HepG2 (cell line): ENCODE results near the gene NOTUM. TPM values are rescaled to one million over a fixed set of nuclear protein-coding genes. Genes with fewer than 3 reads are reported as not detected.

Experiments
- BRD4 ChIP-seq: sonication (generic); formaldehyde crosslinking; IDR thresholded peaks from 2 replicates; pipeline ENCODE4 v1.4.0; 2020; ENCODE audit warnings: missing genetic modification reagents
- DNMT3B ChIP-seq: conservative IDR thresholded peaks from 2 replicates; pipeline ENCODE4 v1.6.1; 2016; ENCODE audit warnings: missing biosample characterization, control low read depth
- GATAD2A ChIP-seq: IDR thresholded peaks from 2 replicates; pipeline ENCODE4 v1.6.1; 2016
- GRHL1 ChIP-seq: sonication (generic); formaldehyde crosslinking; conservative IDR thresholded peaks from 2 replicates; pipeline ENCODE4 v1.8.0; 2022; ENCODE audit warnings: missing genetic modification reagents
- KLF9 ChIP-seq: IDR thresholded peaks from 2 replicates; pipeline ENCODE4 v1.6.1; 2016; ENCODE audit warnings: low read depth
- LBX2 ChIP-seq: sonication (generic); formaldehyde crosslinking; IDR thresholded peaks from 2 replicates; pipeline ENCODE4 v1.5.0; 2020; ENCODE audit warnings: missing genetic modification reagents, mild to moderate bottlenecking, borderline replicate concordance
- MNT ChIP-seq: fragments of 450-650 bp; IDR thresholded peaks from 2 replicates; pipeline ENCODE4 v1.6.1; 2016
- RNF219 ChIP-seq: sonication (generic); formaldehyde crosslinking; IDR thresholded peaks from 2 replicates; pipeline ENCODE4 v1.5.0; 2020; ENCODE audit warnings: mild to moderate bottlenecking, missing genetic modification reagents
- TERF1 ChIP-seq: sonication (generic); formaldehyde crosslinking; IDR thresholded peaks from 2 replicates; pipeline ENCODE4 v1.8.0; 2022; ENCODE audit warnings: mild to moderate bottlenecking, missing genetic modification reagents, moderate library complexity
- ZNF205 ChIP-seq: IDR thresholded peaks from 2 replicates; pipeline ENCODE4 v1.6.1; 2018; ENCODE audit warnings: missing biosample characterization, missing genetic modification reagents
- ZNF343 ChIP-seq: sonication (generic); formaldehyde crosslinking; IDR thresholded peaks from 2 replicates; pipeline ENCODE4 v1.4.0; 2020; ENCODE audit warnings: mild to moderate bottlenecking, missing genetic modification reagents
- ZNF431 ChIP-seq: sonication (generic); formaldehyde crosslinking; IDR thresholded peaks from 2 replicates; pipeline ENCODE4 v1.9.0; 2022; ENCODE audit warnings: missing genetic modification reagents, low read depth, mild to moderate bottlenecking, borderline replicate concordance
- ZNF567 ChIP-seq: sonication (generic); formaldehyde crosslinking; IDR thresholded peaks from 2 replicates; pipeline ENCODE4 v1.8.1; 2023; ENCODE audit warnings: mild to moderate bottlenecking, missing genetic modification reagents, borderline replicate concordance
- ZNF746 ChIP-seq: sonication (generic); formaldehyde crosslinking; IDR thresholded peaks from 2 replicates; pipeline ENCODE4 v1.8.0; 2022; ENCODE audit warnings: mild to moderate bottlenecking, missing genetic modification reagents
- polyA plus RNA-seq, 8 experiments: library from polyadenylated mRNA; depleted of rRNA in 3 of 8; stranded (reverse) in 7 of 8; unstranded in 1 of 8; fragments of >200 nt; fragmentation: Illumina TruSeq in 4 of 8; extraction: Trizol in 4 of 8; gene quantifications; 2 replicates each; pipeline versions ENCODE4 v1.2.1 to v1.2.3, GENCODE V29; 2011 to 2016; ENCODE audit warnings: low read depth in 4 of 8, missing spikeins in 1 of 8, mixed read lengths in 1 of 8; ENCODE audit not compliant: insufficient read depth in 1 of 8
- total RNA-seq, 5 experiments: library from RNA; depleted of rRNA; stranded (reverse); fragments of >200 nt; fragmentation: Illumina TruSeq; extraction: Trizol; gene quantifications; 2 replicates each; pipeline ENCODE4 v1.2.3, GENCODE V29; 2016; ENCODE audit warnings: low read depth in 1 of 5
- TF ChIP-seq, protein P1 (sequence below): sonication (generic); formaldehyde crosslinking; IDR thresholded peaks from 2 replicates; pipeline ENCODE4 v1.5.0; 2020; ENCODE audit warnings: missing genetic modification reagents, mild to moderate bottlenecking, borderline replicate concordance
- TF ChIP-seq, protein P2 (sequence below): conservative IDR thresholded peaks from 2 replicates; pipeline ENCODE4 v1.6.1; 2018; ENCODE audit warnings: missing genetic modification reagents

NOTUM gene
- total and polyA plus RNA-seq, 2 of the 13 experiments (the other 11 are each of a cell fraction or from before 2014, with no cell fraction given), result 150 to 160 TPM

DNA sequence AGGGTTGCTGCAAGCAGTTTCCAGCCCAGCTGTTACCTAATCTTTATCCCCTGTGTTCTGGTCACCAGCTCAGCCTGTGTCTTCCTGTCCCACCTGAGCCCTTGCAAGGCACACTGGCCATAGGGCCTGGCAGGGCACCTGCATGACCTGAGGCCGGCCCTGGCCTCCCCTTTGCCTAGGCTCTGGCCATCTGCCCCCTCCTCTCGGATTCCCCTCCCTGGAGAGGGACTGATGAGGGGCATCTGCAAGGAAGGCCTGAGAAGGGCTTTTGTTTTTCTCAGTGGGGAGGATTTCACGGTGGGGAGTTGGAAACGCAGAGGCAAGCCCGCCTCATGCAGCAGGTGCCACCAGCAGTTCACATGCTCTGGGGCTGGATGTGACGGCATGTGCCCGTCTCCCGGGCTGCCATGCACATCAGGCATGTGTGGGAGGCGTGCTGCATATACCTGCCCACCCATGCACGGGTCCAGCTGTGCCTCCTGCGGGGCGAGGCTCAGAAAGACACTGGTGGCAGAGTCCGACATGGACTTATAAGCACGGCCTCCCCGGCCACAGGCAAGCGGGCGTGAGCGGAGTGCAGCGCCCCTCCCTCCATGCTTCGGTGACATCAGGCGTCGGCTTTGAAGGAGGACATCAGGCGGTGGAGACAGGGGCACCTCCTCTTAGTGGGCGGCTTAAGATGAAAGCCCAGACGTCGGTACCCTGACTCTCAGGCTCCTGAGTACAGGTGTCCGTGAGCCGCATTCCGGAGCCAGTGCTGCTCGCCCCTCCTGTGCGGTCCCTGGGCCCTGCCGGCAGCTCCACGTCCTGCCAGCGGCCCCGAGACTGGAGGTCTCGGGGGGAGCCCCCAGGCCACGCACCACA lies 33.0 kb upstream of the NOTUM start (continued):
- TF ChIP-seq MNT (no peak), GRHL1 (no peak), BRD4 (CRISPR knock-in tag) (peak; percentile 80), DNMT3B (0 out of 2 replicates have a peak, but pooled peaks have one; percentile 81), GATAD2A (CRISPR knock-in tag) (no peak), ZNF567 (no peak), ZNF431 (0 out of 2 replicates have a peak, but pooled peaks have one; percentile 20), RNF219 (CRISPR knock-in tag) (no peak), TERF1 (peak; percentile 84; the same call in 1 of the 2 replicates), ZNF343 (CRISPR knock-in tag) (peak; percentile 17; the same call in 1 of the 2 replicates), ZNF205 (CRISPR knock-in tag) (peak; percentile 43; the same call in 1 of the 2 replicates), KLF9 (no peak), LBX2 (CRISPR knock-in tag) (0 out of 2 replicates have a peak, but pooled peaks have one; percentile 51), ZNF746 (CRISPR knock-in tag) (no peak)
- TF ChIP-seq, protein P1, sequence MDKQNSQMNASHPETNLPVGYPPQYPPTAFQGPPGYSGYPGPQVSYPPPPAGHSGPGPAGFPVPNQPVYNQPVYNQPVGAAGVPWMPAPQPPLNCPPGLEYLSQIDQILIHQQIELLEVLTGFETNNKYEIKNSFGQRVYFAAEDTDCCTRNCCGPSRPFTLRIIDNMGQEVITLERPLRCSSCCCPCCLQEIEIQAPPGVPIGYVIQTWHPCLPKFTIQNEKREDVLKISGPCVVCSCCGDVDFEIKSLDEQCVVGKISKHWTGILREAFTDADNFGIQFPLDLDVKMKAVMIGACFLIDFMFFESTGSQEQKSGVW, result no peak
- TF ChIP-seq, protein P2, sequence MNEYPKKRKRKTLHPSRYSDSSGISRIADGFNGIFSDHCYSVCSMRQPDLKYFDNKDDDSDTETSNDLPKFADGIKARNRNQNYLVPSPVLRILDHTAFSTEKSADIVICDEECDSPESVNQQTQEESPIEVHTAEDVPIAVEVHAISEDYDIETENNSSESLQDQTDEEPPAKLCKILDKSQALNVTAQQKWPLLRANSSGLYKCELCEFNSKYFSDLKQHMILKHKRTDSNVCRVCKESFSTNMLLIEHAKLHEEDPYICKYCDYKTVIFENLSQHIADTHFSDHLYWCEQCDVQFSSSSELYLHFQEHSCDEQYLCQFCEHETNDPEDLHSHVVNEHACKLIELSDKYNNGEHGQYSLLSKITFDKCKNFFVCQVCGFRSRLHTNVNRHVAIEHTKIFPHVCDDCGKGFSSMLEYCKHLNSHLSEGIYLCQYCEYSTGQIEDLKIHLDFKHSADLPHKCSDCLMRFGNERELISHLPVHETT, result no peak
